A673 (cell line): ENCODE data around the gene INHBB. TPM values are rescaled to one million over a fixed set of nuclear protein-coding genes. Genes with fewer than 3 reads are reported as not detected.

ENCODE experiments used
- BruUV-seq: library from RNA; stranded (reverse); fragments of 400-500 nt; replicated peaks from 2 replicates; lab custom pipeline; 2021; lab: Mats Ljungman, UMichigan
- CTCF ChIA-PET: fragments of 300-600 bp; sonication (Branson Sonifier 250); formaldehyde crosslinking; loops from one replicate; lab custom pipeline; 2022; ENCODE audit warnings: antibody characterized with exemption; lab: Charles Lee
- POLR2A ChIA-PET: fragments of 300-600 bp; sonication (Branson Sonifier 250); formaldehyde crosslinking; loops from one replicate; lab custom pipeline; 2022; ENCODE audit warnings: antibody characterized with exemption; ENCODE audit not compliant: low non-redundant PET; lab: Charles Lee
- DNase-seq: peaks from one replicate; pipeline ENCODE4 v3.0.0-alpha.2; 2015; ENCODE audit warnings: low spot score
- H3K27ac ChIP-seq: fragments of 200-600 bp; sonication (generic); 2 replicates; pipeline ENCODE4 v1.5.1; 2016; ENCODE audit warnings: mixed run types, low read depth, mild to moderate bottlenecking, mixed read lengths, antibody characterized with exemption, low read length; ENCODE audit not compliant: poor library complexity, severe bottlenecking
- H3K27me3 ChIP-seq: fragments of 200-600 bp; sonication (generic); replicated peaks from 2 replicates; pipeline ENCODE4 v1.6.1; 2017; ENCODE audit warnings: mixed run types, low read depth, mild to moderate bottlenecking, mixed read lengths, antibody characterized with exemption, low read length; ENCODE audit not compliant: insufficient read depth, poor library complexity
- H3K36me3 ChIP-seq: fragments of 200-600 bp; sonication (generic); 2 replicates; pipeline ENCODE4 v1.6.1; 2016; ENCODE audit warnings: mixed run types, mild to moderate bottlenecking, mixed read lengths, antibody characterized with exemption, low read length; ENCODE audit not compliant: insufficient read depth, poor library complexity, severe bottlenecking
- H3K4me1 ChIP-seq: fragments of 200-600 bp; sonication (generic); 2 replicates; pipeline ENCODE4 v1.6.1; 2017; ENCODE audit warnings: mixed run types, mild to moderate bottlenecking, mixed read lengths, antibody characterized with exemption, low read length; ENCODE audit not compliant: insufficient read depth, poor library complexity, severe bottlenecking
- H3K4me3 ChIP-seq: fragments of 200-600 bp; sonication (generic); 2 replicates; pipeline ENCODE4 v1.5.1; 2016; ENCODE audit warnings: low read depth, mixed run types, mild to moderate bottlenecking, mixed read lengths, low read length; ENCODE audit not compliant: poor library complexity, severe bottlenecking
- H3K9me3 ChIP-seq: fragments of 200-600 bp; sonication (generic); 2 replicates; pipeline ENCODE4 v1.6.1; 2016; ENCODE audit warnings: mixed run types, low read depth, mild to moderate bottlenecking, mixed read lengths, antibody characterized with exemption, low read length; ENCODE audit not compliant: poor library complexity, severe bottlenecking
- CTCF ChIP-seq: fragments of 300-800, 200-600 bp; sonication (generic); conservative IDR thresholded peaks from 2 replicates; pipeline ENCODE4 v1.5.1; 2017; ENCODE audit warnings: low read depth, mild to moderate bottlenecking, antibody characterized with exemption, low read length, moderate library complexity, mixed read lengths
- EZH2 ChIP-seq: fragments of 200-600 bp; sonication (generic); IDR thresholded peaks from 2 replicates; pipeline ENCODE4 v1.6.1; 2017; ENCODE audit warnings: borderline replicate concordance, low read depth, mild to moderate bottlenecking, mixed read lengths, antibody characterized with exemption, low read length; ENCODE audit not compliant: poor library complexity, severe bottlenecking
- intact Hi-C: fragments of 100-400 bp; cut with micrococcal nuclease; formaldehyde crosslinking; loops from one replicate; pipeline ENCODE4 v1.10.0; 2022; ENCODE audit not compliant: unreplicated experiment
- total RNA-seq: library from RNA; stranded (reverse); gene quantifications from 2 replicates; pipeline ENCODE4 v1.2.3, GENCODE V29; 2021

The INHBB gene
- total RNA-seq, 1 experiment from 2014 or later: 0.09 TPM

- Histone ChIP-seq H3K27me3 (no peaks in the 10 kb centered on the region), H3K36me3 (no peaks in the 10 kb centered on the region), H3K4me3 (no peak overlapping the region), H3K4me1 (no peaks in the 10 kb centered on the region), H3K27ac (no peak overlapping the region), H3K9me3 (no peaks in the 10 kb centered on the region)
- intact Hi-C loops: no loop called here
- CTCF ChIA-PET: no interaction called here
- no TSS peak for BruUV-seq
- no peak for TF ChIP-seq EZH2
- no peak for TF ChIP-seq CTCF
- POLR2A ChIA-PET: no interaction called here
- no peak for DNase-seq
Observed at GRCh38 chr2:120371969-120372625, 26.2 kb downstream of the INHBB start.

- no TSS peak for BruUV-seq
- no peak for DNase-seq
- ChIA-PET CTCF (no interaction called here), POLR2A (no interaction called here)
- Histone ChIP-seq H3K27me3 (no peaks in the 10 kb centered on the region), H3K27ac (no peak overlapping the region), H3K4me3 (no peak overlapping the region), H3K9me3 (no peaks in the 10 kb centered on the region), H3K36me3 (no peaks in the 10 kb centered on the region), H3K4me1 (no peaks in the 10 kb centered on the region)
- intact Hi-C loops: no loop called here
- TF ChIP-seq EZH2 (no peak), CTCF (no peak)
Observed at GRCh38 chr2:120372816-120373215, 26.9 kb downstream of the INHBB start.

- TF ChIP-seq EZH2 (no peak), CTCF (no peak)
- POLR2A ChIA-PET: no interaction called here
- CTCF ChIA-PET: no interaction called here
Observed at GRCh38 chr2:120373424-120373823, 27.5 kb downstream of the INHBB start.

More at GRCh38 chr2:120373424-120373823, 27.5 kb downstream of the INHBB start:
- H3K27me3 ChIP-seq: no peaks in the 10 kb centered on the region
- no TSS peak for BruUV-seq
- H3K27ac ChIP-seq: no peak overlapping the region
- intact Hi-C loops: no loop called here
- H3K4me3 ChIP-seq: no peak overlapping the region
- H3K4me1 ChIP-seq: no peaks in the 10 kb centered on the region
- H3K36me3 ChIP-seq: no peaks in the 10 kb centered on the region
- no peaks in the 10 kb centered on the region for H3K9me3 ChIP-seq
- DNase-seq: no peak
